ENCODE measurements around the gene TGFBR3.

- TF ChIP-seq CTCF (IDR thresholded peaks at IDR 0.05; ENCODE audit: poor library complexity) (no peak), EZH2 (IDR thresholded peaks at IDR 0.05; ENCODE audit: borderline replicate concordance) (no peak), EZH2phosphoT487 (IDR thresholded peaks at IDR 0.05; ENCODE audit: low read depth, severe bottlenecking, unreplicated experiment) (no peak)
Measured at GRCh38 chr1:91862120-91862519, 23.8 kb downstream of the TGFBR3 start.
